ENCODE measurements around the gene PLA2G2F. TPM values are rescaled to one million over a fixed set of nuclear protein-coding genes. Genes with fewer than 3 reads are reported as not detected.

Gene PLA2G2F
- polyA plus RNA-seq, 1 experiment: not detected

- no peak for DNase-seq (ENCODE audit: low read depth)
- TF ChIP-seq, protein P1, sequence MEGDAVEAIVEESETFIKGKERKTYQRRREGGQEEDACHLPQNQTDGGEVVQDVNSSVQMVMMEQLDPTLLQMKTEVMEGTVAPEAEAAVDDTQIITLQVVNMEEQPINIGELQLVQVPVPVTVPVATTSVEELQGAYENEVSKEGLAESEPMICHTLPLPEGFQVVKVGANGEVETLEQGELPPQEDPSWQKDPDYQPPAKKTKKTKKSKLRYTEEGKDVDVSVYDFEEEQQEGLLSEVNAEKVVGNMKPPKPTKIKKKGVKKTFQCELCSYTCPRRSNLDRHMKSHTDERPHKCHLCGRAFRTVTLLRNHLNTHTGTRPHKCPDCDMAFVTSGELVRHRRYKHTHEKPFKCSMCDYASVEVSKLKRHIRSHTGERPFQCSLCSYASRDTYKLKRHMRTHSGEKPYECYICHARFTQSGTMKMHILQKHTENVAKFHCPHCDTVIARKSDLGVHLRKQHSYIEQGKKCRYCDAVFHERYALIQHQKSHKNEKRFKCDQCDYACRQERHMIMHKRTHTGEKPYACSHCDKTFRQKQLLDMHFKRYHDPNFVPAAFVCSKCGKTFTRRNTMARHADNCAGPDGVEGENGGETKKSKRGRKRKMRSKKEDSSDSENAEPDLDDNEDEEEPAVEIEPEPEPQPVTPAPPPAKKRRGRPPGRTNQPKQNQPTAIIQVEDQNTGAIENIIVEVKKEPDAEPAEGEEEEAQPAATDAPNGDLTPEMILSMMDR (IDR thresholded peaks at IDR 0.05; ENCODE audit: insufficient read depth, low read depth, low read length): no peak
- Histone ChIP-seq H3K4me3 (ENCODE audit: low read depth, low read length) (no peak overlapping the region), H3K36me3 (ENCODE audit: control insufficient read depth, insufficient read depth, low read length) (no peaks in the 10 kb centered on the region), H3K27me3 (ENCODE audit: control insufficient read depth, insufficient read depth, low read length) (no peaks in the 10 kb centered on the region; the same call in 1 of the 2 replicates)
- ChIA-PET CTCF (interaction anchor here (0.6 to 5.2 kb wide), 29 partner anchors 9 to 490 kb away, joined by 3 to 62 read pairs (median 5); no protein-coding TSS in a partner anchor), POLR2A (no interaction called here)
These were observed 13.4 kb downstream of the PLA2G2F start for GRCh38 chr1:20152599-20152930.

DNA sequence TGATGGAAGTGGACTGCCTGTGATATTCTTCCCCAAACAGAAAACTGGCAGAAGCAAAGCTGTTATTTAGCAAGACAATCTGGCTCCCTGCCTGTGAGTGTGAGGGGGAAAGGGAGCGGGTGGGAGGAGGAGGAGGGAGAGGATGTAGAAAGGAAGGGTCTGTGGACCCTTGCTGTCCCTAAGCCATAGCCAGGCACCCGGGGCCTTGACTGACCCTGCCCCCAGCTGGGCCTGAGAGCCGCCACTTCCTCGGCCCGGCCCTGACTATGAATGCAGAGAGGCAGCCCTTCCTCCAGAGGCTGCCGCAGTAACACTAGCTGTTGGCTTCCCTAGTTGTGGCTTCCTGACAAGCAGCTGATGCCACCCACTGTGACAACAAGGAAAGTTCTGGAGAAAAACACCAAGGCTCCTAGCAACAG lies 13.9 kb downstream of the PLA2G2F start:
- TF ChIP-seq, protein P1 (IDR thresholded peaks at IDR 0.05; ENCODE audit: insufficient read depth, low read depth, low read length): no peak
- ChIA-PET POLR2A (no interaction called here), CTCF (interaction anchor here (0.6 to 5.2 kb wide), 26 partner anchors 9 to 491 kb away, joined by 3 to 62 read pairs (median 6); no protein-coding TSS in a partner anchor)
- DNase-seq (ENCODE audit: low read depth): no peak
- Histone ChIP-seq H3K36me3 (ENCODE audit: control insufficient read depth, insufficient read depth, low read length) (no peaks in the 10 kb centered on the region), H3K27me3 (ENCODE audit: control insufficient read depth, insufficient read depth, low read length) (no peaks in the 10 kb centered on the region; the same call in 1 of the 2 replicates), H3K4me3 (ENCODE audit: low read depth, low read length) (no peak overlapping the region)

- no peaks in the 10 kb centered on the region for H3K36me3 ChIP-seq (ENCODE audit: control insufficient read depth, insufficient read depth, low read length)
- ChIA-PET CTCF (interaction anchor here (1.0 to 5.2 kb wide), 6 partner anchors 8 to 236 kb away, joined by 3 to 62 read pairs (median 24); no protein-coding TSS in a partner anchor), POLR2A (no interaction called here)
- no peaks in the 10 kb centered on the region; the same call in 1 of the 2 replicates for H3K27me3 ChIP-seq (ENCODE audit: control insufficient read depth, insufficient read depth, low read length)
- TF ChIP-seq, protein P1 (IDR thresholded peaks at IDR 0.05; ENCODE audit: insufficient read depth, low read depth, low read length): no peak
- DNase-seq (ENCODE audit: low read depth): no peak
- H3K4me3 ChIP-seq (ENCODE audit: low read depth, low read length): no peak overlapping the region
These were observed 15.2 kb downstream of the PLA2G2F start for GRCh38 chr1:20154301-20154831.

DNA sequence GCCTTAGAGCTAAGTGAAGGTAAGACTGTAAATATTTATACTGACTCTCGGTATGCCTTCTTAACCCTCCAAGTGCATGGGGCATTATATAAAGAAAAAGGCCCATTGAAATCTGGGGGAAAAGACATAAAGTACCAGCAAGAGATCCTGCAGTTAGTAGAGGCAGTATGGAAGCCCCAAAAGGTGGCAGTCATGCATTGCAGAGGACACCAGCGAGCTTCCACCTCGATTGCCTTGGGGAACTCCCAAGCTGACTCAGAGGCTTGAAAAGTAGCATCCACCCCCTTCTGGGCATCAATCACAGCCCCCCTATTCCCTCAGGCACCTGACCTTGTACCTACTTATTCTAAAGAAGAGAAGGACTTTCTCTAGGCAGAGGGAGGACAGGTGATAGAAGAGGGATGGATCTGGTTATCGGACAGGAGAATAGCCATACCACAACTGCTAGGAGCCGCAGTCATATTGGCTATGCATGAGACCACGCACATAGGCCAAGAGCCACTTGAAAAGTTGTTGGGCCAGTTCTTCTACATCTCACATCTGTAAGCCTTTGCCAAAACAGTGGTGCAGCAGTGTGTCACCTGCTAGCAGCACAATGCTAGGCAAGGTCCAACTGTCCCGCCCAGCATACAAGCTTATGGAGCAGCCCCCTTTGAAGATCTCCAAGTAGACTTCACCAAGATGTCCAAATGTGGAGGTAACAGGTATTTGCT lies 19.4 kb downstream of the PLA2G2F start:
- no peak for DNase-seq (ENCODE audit: low read depth)
- Histone ChIP-seq H3K27me3 (ENCODE audit: control insufficient read depth, insufficient read depth, low read length) (no peaks in the 10 kb centered on the region; the same call in 1 of the 2 replicates), H3K36me3 (ENCODE audit: control insufficient read depth, insufficient read depth, low read length) (no peaks in the 10 kb centered on the region), H3K4me3 (ENCODE audit: low read depth, low read length) (no peak overlapping the region)
- TF ChIP-seq, protein P1 (IDR thresholded peaks at IDR 0.05; ENCODE audit: insufficient read depth, low read depth, low read length): no peak
- POLR2A ChIA-PET: no interaction called here
- CTCF ChIA-PET: no interaction called here

DNA sequence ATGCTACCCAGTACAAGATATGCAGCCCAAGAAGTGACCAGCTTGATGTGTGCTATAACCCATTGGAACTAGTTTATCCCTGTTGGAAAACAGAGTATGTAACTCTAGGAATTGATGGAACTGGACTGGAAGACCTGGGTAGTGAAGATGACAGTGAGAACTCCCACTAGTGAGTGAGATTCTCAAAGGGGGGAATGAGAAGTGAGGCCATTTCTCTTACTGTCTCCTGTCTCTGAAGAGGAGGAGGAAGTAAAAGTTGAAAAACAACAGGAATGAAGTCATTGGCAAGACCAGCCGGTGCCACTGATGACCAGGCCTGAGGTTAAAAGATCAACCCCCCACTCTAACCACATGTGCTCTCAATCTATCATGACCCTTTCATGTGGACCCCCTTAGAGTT lies 20.9 kb downstream of the PLA2G2F start:
- TF ChIP-seq, protein P1 (IDR thresholded peaks at IDR 0.05; ENCODE audit: insufficient read depth, low read depth, low read length): no peak
- H3K4me3 ChIP-seq (ENCODE audit: low read depth, low read length): no peak overlapping the region
- ChIA-PET CTCF (interaction anchor here (1.2 kb wide), 1 partner anchor 8 kb away, joined by 3 read pairs; no protein-coding TSS in a partner anchor), POLR2A (no interaction called here)
- H3K36me3 ChIP-seq (ENCODE audit: control insufficient read depth, insufficient read depth, low read length): no peaks in the 10 kb centered on the region
- no peak for DNase-seq (ENCODE audit: low read depth)
- no peaks in the 10 kb centered on the region; the same call in 1 of the 2 replicates for H3K27me3 ChIP-seq (ENCODE audit: control insufficient read depth, insufficient read depth, low read length)

All from BJ (cell line).